ES-I3 (cell line): Measurements from ENCODE around the gene CTNNA2.

ENCODE experiments used
- H3K36me3 ChIP-seq: 2 replicates; pipeline ENCODE4 v1.6.1; 2013; ENCODE audit warnings: mild to moderate bottlenecking, low read length, control low read depth, moderate library complexity; ENCODE audit not compliant: insufficient read depth
- H3K4me1 ChIP-seq: 2 replicates; pipeline ENCODE4 v1.6.1; 2013; ENCODE audit warnings: mild to moderate bottlenecking, control low read depth, low read length; ENCODE audit not compliant: insufficient read depth
- H3K9ac ChIP-seq: 2 replicates; pipeline ENCODE4 v1.6.1; 2013; ENCODE audit warnings: low read depth, mild to moderate bottlenecking, low read length, moderate library complexity
- H3K9me3 ChIP-seq: 2 replicates; pipeline ENCODE4 v1.6.1; 2013; ENCODE audit warnings: mild to moderate bottlenecking, low read length, moderate library complexity; ENCODE audit not compliant: control insufficient read depth, insufficient read depth

The CTNNA2 gene

GRCh38 chr2:79901161-79901560 is 388.3 kb downstream of the CTNNA2 start:
- Histone ChIP-seq H3K36me3 (no peaks in the 10 kb centered on the region), H3K9ac (no peak overlapping the region), H3K4me1 (peaks cover 6% of the 10 kb centered on the region), H3K9me3 (no peaks in the 10 kb centered on the region)

GRCh38 chr2:79903222-79904000 is 390.6 kb downstream of the CTNNA2 start:
- peaks cover 6% of the 10 kb centered on the region for H3K4me1 ChIP-seq
- no peaks in the 10 kb centered on the region for H3K9me3 ChIP-seq
- H3K9ac ChIP-seq, result no peak overlapping the region
- no peaks in the 10 kb centered on the region for H3K36me3 ChIP-seq

DNA sequence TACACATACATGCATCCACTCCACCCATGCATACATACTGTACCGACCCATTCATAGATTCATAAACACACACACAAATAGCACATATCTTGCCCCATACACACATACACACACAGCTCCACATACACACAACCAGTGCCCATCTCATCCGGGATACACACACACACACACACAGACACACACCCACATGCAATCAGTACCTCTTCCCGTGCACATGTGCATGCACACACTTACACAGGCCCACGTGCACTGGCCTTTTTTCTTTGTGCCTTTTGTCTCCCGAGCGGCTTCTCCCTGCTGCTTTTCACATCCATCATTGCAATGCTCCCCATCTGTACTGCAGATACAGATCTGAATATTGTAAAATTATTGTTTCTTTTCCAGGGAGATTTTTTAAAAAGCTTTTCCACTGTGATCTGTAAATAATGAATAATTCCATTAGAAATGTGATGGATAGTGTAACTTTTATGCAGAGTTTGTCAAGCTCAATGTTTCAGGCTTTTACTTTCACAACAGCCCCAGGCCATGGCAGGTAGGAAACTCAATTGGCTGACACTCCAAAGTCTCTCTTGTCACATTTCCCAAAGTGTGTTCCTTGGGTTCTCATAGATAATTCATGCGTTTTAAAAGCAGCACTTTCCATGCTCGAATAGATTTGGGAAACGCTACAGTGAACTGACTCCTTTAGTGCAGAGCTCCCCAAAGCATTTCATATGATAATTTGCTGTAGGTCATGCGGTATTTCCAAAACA is 393.5 kb downstream of the CTNNA2 start:
- Histone ChIP-seq H3K9me3 (no peaks in the 10 kb centered on the region), H3K4me1 (peaks cover 6% of the 10 kb centered on the region), H3K9ac (no peak overlapping the region), H3K36me3 (no peaks in the 10 kb centered on the region)

DNA sequence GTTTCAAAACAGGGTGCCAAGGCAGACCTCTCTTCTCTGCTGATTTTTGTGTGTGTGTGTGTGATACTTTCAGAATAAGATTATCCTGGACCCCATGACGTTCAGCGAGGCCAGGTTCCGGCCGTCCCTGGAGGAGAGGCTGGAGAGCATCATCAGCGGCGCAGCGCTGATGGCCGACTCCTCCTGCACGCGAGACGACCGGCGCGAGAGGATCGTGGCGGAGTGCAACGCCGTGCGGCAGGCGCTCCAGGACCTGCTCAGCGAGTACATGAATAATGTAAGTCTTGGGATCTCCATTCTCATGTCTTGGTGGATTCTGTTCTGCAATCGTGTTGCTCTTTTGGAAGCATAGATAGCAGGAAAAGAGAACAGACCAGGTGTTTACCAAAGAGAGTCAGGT is 396.7 kb downstream of the CTNNA2 start:
- Histone ChIP-seq H3K9me3 (no peaks in the 10 kb centered on the region), H3K9ac (no peak overlapping the region), H3K36me3 (no peaks in the 10 kb centered on the region), H3K4me1 (no peaks in the 10 kb centered on the region)

- H3K36me3 ChIP-seq, result no peaks in the 10 kb centered on the region
- no peak overlapping the region for H3K9ac ChIP-seq
- H3K4me1 ChIP-seq, result peaks cover 4% of the 10 kb centered on the region; the same call in 1 of the 2 replicates
- H3K9me3 ChIP-seq, result no peaks in the 10 kb centered on the region
These were observed 397.8 kb downstream of the CTNNA2 start for GRCh38 chr2:79910643-79911042.

- no peaks in the 10 kb centered on the region for H3K36me3 ChIP-seq
- H3K9ac ChIP-seq, result no peak overlapping the region
- H3K9me3 ChIP-seq, result no peaks in the 10 kb centered on the region
These were observed 402.6 kb downstream of the CTNNA2 start for GRCh38 chr2:79915455-79915854.

DNA sequence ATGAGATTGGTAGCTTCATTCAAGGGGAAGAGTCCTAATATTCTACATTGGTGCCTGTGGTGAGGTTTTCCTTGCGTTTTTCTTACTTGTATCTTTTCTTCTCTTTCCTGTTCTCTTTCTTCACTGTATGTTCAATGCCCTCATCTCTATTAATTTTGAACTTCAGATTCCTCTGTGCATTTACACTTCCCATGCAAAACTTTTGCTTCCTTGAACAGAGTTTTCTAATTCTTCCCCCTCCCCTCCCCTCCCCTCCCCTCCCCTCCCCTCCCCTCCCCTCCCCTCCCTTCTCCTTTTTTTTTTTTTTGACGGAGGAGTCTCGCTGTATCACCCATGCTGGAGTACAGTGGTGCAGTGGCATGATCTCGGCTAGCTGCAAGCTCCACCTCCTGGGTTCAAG is 403.4 kb downstream of the CTNNA2 start:
- Histone ChIP-seq H3K9me3 (no peaks in the 10 kb centered on the region), H3K9ac (no peak overlapping the region), H3K36me3 (no peaks in the 10 kb centered on the region), H3K4me1 (peaks cover 16% of the 10 kb centered on the region; the same call in 1 of the 2 replicates)

More at GRCh38 chr2:79915455-79915854, 402.6 kb downstream of the CTNNA2 start:
- H3K4me1 ChIP-seq, result peaks cover 9% of the 10 kb centered on the region; the same call in 1 of the 2 replicates

DNA sequence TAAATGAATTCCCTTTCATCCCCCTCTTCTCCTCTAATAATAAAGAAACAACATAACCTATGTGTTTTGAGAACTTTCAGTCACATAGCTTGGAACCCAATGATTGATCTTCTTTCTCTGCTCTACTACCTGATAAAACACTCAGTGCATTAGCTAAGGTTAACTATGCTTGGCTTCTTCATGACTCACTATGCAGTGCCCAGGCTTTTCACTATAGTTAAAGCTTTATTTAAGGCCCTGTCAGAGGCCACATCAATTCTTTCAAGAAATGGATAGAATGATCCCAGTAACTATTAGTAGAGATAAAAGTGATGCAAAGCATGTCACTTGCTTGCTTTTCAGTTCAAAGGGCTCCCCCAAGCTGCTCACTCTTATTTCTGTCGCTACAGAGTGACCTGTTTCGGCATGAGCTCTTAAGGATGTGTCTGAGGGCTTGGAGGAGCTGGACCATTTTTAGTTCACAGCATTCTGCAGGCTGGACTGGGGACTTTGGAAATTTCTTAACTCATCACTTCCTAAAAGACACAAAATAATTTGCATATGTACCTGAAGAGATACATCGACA is 407.7 kb downstream of the CTNNA2 start:
- Histone ChIP-seq H3K9ac (no peak overlapping the region), H3K9me3 (no peaks in the 10 kb centered on the region), H3K4me1 (peaks cover 12% of the 10 kb centered on the region; the same call in 1 of the 2 replicates), H3K36me3 (no peaks in the 10 kb centered on the region)

DNA sequence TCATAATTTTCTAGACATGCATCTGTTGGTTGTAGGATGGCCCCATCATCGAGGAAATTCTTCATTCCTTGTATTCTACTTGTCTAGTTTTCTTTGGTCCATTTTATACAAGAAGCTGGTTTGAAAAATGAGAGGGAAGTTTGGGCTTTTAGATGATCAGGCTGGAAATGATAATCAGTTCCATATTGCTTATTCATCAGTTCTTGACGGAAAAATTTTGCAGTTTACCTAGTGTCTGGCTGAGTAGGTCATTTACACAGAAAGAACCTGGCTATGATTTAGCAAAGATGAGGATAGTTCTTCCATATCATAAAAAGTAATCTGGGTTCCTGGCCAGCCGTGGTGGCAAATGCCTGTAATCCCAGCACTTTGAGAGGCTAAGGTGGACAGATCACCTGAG is 416.8 kb downstream of the CTNNA2 start:
- H3K36me3 ChIP-seq, result no peaks in the 10 kb centered on the region
- H3K9ac ChIP-seq, result no peak overlapping the region
- H3K9me3 ChIP-seq, result no peaks in the 10 kb centered on the region; the same call in 1 of the 2 replicates
- H3K4me1 ChIP-seq, result no peaks in the 10 kb centered on the region

DNA sequence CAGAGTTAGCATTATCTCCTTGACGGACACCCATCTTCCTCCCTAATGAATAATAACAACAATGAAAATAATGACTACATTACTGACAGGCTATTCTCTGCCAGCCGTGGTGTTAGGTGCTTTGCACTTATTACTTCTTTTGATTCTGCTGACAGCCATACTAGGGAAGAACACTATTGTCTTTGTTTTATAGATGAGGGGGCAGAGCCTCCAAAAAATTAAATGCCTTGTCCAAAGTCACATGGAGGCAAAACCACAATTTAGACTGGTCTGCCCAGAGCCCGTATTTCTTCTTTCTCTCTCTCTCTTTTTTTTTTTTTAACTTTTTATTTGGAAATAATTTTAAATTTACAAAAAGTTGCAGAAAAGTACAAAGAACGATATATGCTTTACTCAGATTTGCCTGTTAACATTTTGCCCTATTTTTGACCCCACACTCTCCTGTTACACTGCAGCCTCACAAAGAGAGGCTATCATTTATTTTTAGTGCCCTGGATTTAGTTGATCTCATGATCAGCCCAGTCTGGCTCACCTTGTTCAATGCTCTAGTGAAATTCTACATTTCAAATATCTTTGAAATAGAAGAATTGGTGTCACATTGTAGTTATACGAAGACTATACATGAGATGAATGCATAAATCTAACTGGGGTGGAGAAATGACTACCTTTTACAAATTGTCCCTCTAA is 422.3 kb downstream of the CTNNA2 start:
- Histone ChIP-seq H3K9me3 (no peaks in the 10 kb centered on the region; the same call in 1 of the 2 replicates), H3K36me3 (no peaks in the 10 kb centered on the region), H3K4me1 (no peaks in the 10 kb centered on the region), H3K9ac (no peak overlapping the region)

GRCh38 chr2:79935771-79936657 is 423.2 kb downstream of the CTNNA2 start:
- peak overlapping the region; percentile 24; the same call in 1 of the 2 replicates for H3K9ac ChIP-seq

DNA sequence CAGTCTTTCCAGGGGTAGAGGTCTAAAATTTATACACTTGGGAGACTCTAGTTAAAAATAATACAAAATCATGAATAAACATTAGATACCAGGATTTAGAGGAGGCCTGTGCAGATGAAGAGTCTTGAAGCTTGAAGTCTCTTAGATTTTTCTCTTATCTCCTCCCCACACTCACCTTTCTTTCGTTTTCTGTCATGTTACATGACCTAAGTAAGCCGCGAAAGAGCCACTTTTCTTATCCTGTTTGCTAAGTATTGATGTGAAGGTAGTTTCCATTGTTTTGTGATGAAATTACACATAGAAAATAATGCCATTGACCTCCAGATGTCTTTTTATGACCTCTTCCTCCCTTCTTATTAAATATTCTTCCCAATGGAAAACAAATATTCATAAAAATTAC is 423.9 kb downstream of the CTNNA2 start:
- H3K9me3 ChIP-seq, result no peaks in the 10 kb centered on the region
- no peaks in the 10 kb centered on the region for H3K36me3 ChIP-seq
- H3K4me1 ChIP-seq, result no peaks in the 10 kb centered on the region
- H3K9ac ChIP-seq, result no peak overlapping the region

More at GRCh38 chr2:79935771-79936657, 423.2 kb downstream of the CTNNA2 start:
- Histone ChIP-seq H3K36me3 (no peaks in the 10 kb centered on the region), H3K9me3 (no peaks in the 10 kb centered on the region), H3K4me1 (no peaks in the 10 kb centered on the region)

DNA sequence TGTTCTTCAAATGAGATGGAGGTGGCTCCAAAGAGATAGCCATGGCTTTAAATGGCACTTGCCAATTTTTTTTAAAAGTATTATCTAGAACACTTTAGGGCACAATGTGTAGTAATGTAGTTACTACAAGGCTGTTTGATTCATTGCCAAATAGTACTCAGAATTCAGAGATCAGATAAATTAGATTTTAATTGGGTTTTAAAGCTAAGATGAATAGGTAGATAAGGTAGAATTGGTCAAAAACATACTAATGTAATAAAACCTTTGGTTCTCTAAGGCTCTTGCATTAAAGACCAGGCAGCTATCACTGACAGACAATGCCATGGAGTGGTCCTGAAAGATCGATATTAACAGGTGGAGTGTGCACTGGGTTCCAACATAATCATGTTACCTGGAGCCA is 425.8 kb downstream of the CTNNA2 start:
- Histone ChIP-seq H3K9ac (no peak overlapping the region), H3K4me1 (peaks cover 6% of the 10 kb centered on the region; the same call in 1 of the 2 replicates), H3K36me3 (no peaks in the 10 kb centered on the region), H3K9me3 (no peaks in the 10 kb centered on the region)
